ENCODE data around the gene ARMC2.

DNA sequence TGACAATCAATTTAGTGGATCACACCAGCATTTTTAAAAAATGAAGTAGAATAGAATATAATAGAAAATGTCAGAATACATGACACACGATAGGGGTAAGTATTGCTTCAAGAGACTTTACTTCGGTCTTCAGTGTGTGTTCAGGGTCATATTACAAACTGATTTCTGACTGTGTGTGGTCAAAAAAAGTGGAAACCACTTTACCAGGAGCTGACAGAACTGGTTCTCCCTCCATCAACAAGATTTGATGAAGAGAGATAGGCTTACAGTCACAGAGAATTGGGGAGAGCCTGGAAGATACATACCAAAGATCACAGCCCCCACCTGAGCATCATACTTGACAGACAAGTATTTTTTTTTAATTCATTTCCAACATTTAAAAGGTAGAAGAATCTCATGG lies 21.7 kb downstream of the ARMC2 start:
- no peak for TF ChIP-seq EZH2 (IDR thresholded peaks at IDR 0.05; ENCODE audit: insufficient read depth, poor library complexity, severe bottlenecking)
- no peak for TF ChIP-seq EZH2phosphoT487 (IDR thresholded peaks at IDR 0.05; ENCODE audit: insufficient read depth, low read depth)

All from GM23248 (cell line).